ENCODE measurements around the gene TIMM44. TPM values are rescaled to one million over a fixed set of nuclear protein-coding genes. Genes with fewer than 3 reads are reported as not detected.
A peak's percentile ranks its signal among the peaks of the same experiment; 100 is the strongest.

TIMM44 gene
- polyA plus RNA-seq, 1 donor (not counting 4 experiments of a cell fraction or from before 2014, with no cell fraction given) = 34.8 TPM

- no peaks in the 10 kb centered on the region for H3K79me2 ChIP-seq (ENCODE audit: control insufficient read depth, insufficient read depth, low read length)
- peak overlapping the region; percentile 61 for H3K9ac ChIP-seq (ENCODE audit: control insufficient read depth, extremely low read depth, insufficient read depth, low read length)
- H3K4me3 ChIP-seq (ENCODE audit: control insufficient read depth in 2 of 3, extremely low read depth in 1 of 3, insufficient read depth in 2 of 3, low read depth in 1 of 3, low read length in 3 of 3) = peak overlapping the region; percentile 37 to 59 (median 38)
- H3K9me3 ChIP-seq (ENCODE audit: control insufficient read depth, low read depth, low read length) = no peaks in the 10 kb centered on the region
- peaks cover 3 to 8% of the 10 kb centered on the region in 2 experiments for H3K36me3 ChIP-seq (ENCODE audit: control insufficient read depth in 2 of 2, extremely low read depth in 1 of 2, insufficient read depth in 2 of 2, low read length in 2 of 2)
- H3K9me1 ChIP-seq (ENCODE audit: control insufficient read depth, extremely low read depth, insufficient read depth, low read length) = no peaks in the 10 kb centered on the region
- peaks cover 18% of the 10 kb centered on the region for H3K4me1 ChIP-seq (ENCODE audit: control insufficient read depth, extremely low read depth, insufficient read depth, low read length)
- no peak overlapping the region for H3K27ac ChIP-seq (ENCODE audit: control insufficient read depth, insufficient read depth, low read length)
- no peaks in the 10 kb centered on the region for H4K20me1 ChIP-seq (ENCODE audit: control insufficient read depth, extremely low read depth, insufficient read depth, low read length)
- TF ChIP-seq CTCF (optimal IDR thresholded peaks at IDR 0.05 in 1 of 3, IDR thresholded peaks at IDR 0.05 in 1 of 3, conservative IDR thresholded peaks at IDR 0.05 in 1 of 3; ENCODE audit: extremely low read depth in 1 of 3, insufficient read depth in 2 of 3, low read length in 3 of 3) (peak; percentile 29 to 73 (median 64)), EZH2 (IDR thresholded peaks at IDR 0.05; ENCODE audit: low read length) (no peak)
- H2AFZ ChIP-seq (ENCODE audit: control insufficient read depth, low read length) = peak overlapping the region; percentile 37
- DNase-seq (ENCODE audit: low read depth, low spot score) = no peak
- FAIRE-seq = no peak
- peak overlapping the region; percentile 81 for H3K4me2 ChIP-seq (ENCODE audit: control insufficient read depth, extremely low read depth, insufficient read depth, low read depth, low read length)
- dilution Hi-C loops (cut with MboI; ENCODE audit: extremely low pct_ligation_motif_present, low sequenced_read_pairs) = no loop called here
- peaks cover 24% of the 10 kb centered on the region for H3K27me3 ChIP-seq (ENCODE audit: control insufficient read depth, extremely low read depth, insufficient read depth, low read length)
Observed at GRCh38 chr19:7917267-7918061, 26.0 kb downstream of the TIMM44 start.

- no peaks in the 10 kb centered on the region for H3K9me1 ChIP-seq (ENCODE audit: control insufficient read depth, extremely low read depth, insufficient read depth, low read length)
- FAIRE-seq (no peak), DNase-seq (ENCODE audit: low read depth, low spot score) (no peak)
- peak overlapping the region; percentile 61 for H3K9ac ChIP-seq (ENCODE audit: control insufficient read depth, extremely low read depth, insufficient read depth, low read length)
- H4K20me1 ChIP-seq (ENCODE audit: control insufficient read depth, extremely low read depth, insufficient read depth, low read length) = no peaks in the 10 kb centered on the region
- H3K4me1 ChIP-seq (ENCODE audit: control insufficient read depth, extremely low read depth, insufficient read depth, low read length) = peaks cover 18% of the 10 kb centered on the region
- H3K27me3 ChIP-seq (ENCODE audit: control insufficient read depth, extremely low read depth, insufficient read depth, low read length) = peaks cover 24% of the 10 kb centered on the region
- H3K36me3 ChIP-seq (ENCODE audit: control insufficient read depth in 2 of 2, extremely low read depth in 1 of 2, insufficient read depth in 2 of 2, low read length in 2 of 2) = peaks cover 3 to 6% of the 10 kb centered on the region in 2 experiments
- H3K27ac ChIP-seq (ENCODE audit: control insufficient read depth, insufficient read depth, low read length) = no peak overlapping the region
- dilution Hi-C loops (cut with MboI; ENCODE audit: extremely low pct_ligation_motif_present, low sequenced_read_pairs) = no loop called here
- no peak for TF ChIP-seq EZH2 (IDR thresholded peaks at IDR 0.05; ENCODE audit: low read length)
- no peak for TF ChIP-seq CTCF (optimal IDR thresholded peaks at IDR 0.05 in 1 of 3, IDR thresholded peaks at IDR 0.05 in 1 of 3, conservative IDR thresholded peaks at IDR 0.05 in 1 of 3; ENCODE audit: extremely low read depth in 1 of 3, insufficient read depth in 2 of 3, low read length in 3 of 3)
- H2AFZ ChIP-seq (ENCODE audit: control insufficient read depth, low read length) = peak overlapping the region; percentile 37
- H3K9me3 ChIP-seq (ENCODE audit: control insufficient read depth, low read depth, low read length) = no peaks in the 10 kb centered on the region
- H3K79me2 ChIP-seq (ENCODE audit: control insufficient read depth, insufficient read depth, low read length) = no peaks in the 10 kb centered on the region
- peak overlapping the region; percentile 81 for H3K4me2 ChIP-seq (ENCODE audit: control insufficient read depth, extremely low read depth, insufficient read depth, low read depth, low read length)
- peak overlapping the region; percentile 37 to 59 (median 38) for H3K4me3 ChIP-seq (ENCODE audit: control insufficient read depth in 2 of 3, extremely low read depth in 1 of 3, insufficient read depth in 2 of 3, low read depth in 1 of 3, low read length in 3 of 3)
Observed at GRCh38 chr19:7916955-7917266, 26.6 kb downstream of the TIMM44 start.
